WTC11 (cell line): Measurements from ENCODE around the gene CGB7. TPM values are rescaled to one million over a fixed set of nuclear protein-coding genes. Genes with fewer than 3 reads are reported as not detected.
A peak's percentile ranks its signal among the peaks of the same experiment; 100 is the strongest.

Experiments
- ATAC-seq: fragments of 200-7000 bp; cut with Tn5 transposase; 2 replicates; pipeline ENCODE4 v1.10.0; 2021; ENCODE audit warnings: mild to moderate bottlenecking, moderate library complexity
- Bru-seq: library from RNA; stranded (reverse); fragments of 400-500 nt; gene quantifications from one replicate; lab custom pipeline; 2021; lab: Mats Ljungman, UMichigan
- CTCF ChIA-PET: fragments of 300-600 bp; sonication (Branson Sonifier 250); formaldehyde crosslinking; loops from one replicate; lab custom pipeline; 2021; ENCODE audit warnings: antibody characterized with exemption; lab: Charles Lee
- POLR2A ChIA-PET: fragments of 350-600 bp; sonication (Branson Sonifier 250); formaldehyde crosslinking; loops from one replicate; lab custom pipeline; 2021; ENCODE audit warnings: antibody characterized with exemption; lab: Charles Lee
- DNase-seq: peaks from one replicate; pipeline ENCODE4 v3.0.0; 2021; ENCODE audit warnings: low spot score
- H3K27ac Mint-ChIP-seq: 2 replicates; pipeline ENCODE4 v1.8.0; 2021; ENCODE audit warnings: mixed read lengths
- H3K27me3 Mint-ChIP-seq: 2 replicates; pipeline ENCODE4 v1.8.0; 2021; ENCODE audit warnings: low read depth, mild to moderate bottlenecking, moderate library complexity, mixed read lengths
- H3K36me3 Mint-ChIP-seq: 2 replicates; pipeline ENCODE4 v1.8.0; 2021; ENCODE audit warnings: mixed read lengths
- H3K4me1 Mint-ChIP-seq: 2 replicates; pipeline ENCODE4 v1.8.0; 2022; ENCODE audit warnings: mixed read lengths
- H3K4me3 Mint-ChIP-seq: 2 replicates; pipeline ENCODE4 v1.8.0; 2021; ENCODE audit warnings: mild to moderate bottlenecking, moderate library complexity, mixed read lengths
- H3K9me3 Mint-ChIP-seq: 2 replicates; pipeline ENCODE4 v1.8.0; 2021; ENCODE audit warnings: mixed read lengths
- GRHL2 ChIP-seq: fragments of 250-450 bp; sonication (Bioruptor Pico); IDR thresholded peaks from 2 replicates; pipeline ENCODE4 v1.8.0; 2022; ENCODE audit warnings: mild to moderate bottlenecking, moderate library complexity; ENCODE audit not compliant: insufficient replicate concordance, severe bottlenecking
- SP1 ChIP-seq: sonication (generic); formaldehyde crosslinking; conservative IDR thresholded peaks from 2 replicates; pipeline ENCODE4 v1.8.1; 2022; ENCODE audit warnings: missing genetic modification reagents
- long read RNA-seq, 3 experiments: library from RNA in 1 of 3; library from capped mRNA in 1 of 3; library from polyadenylated mRNA in 1 of 3; unstranded in 2 of 3; stranded (forward) in 1 of 3; transcript quantifications; one replicate each; pipeline ENCODE4 v2.0.0, GENCODE V29; 2021
- total RNA-seq: library from RNA; stranded (reverse); gene quantifications from 3 replicates; pipeline ENCODE4 v1.2.3, GENCODE V29; 2021
- TF ChIP-seq, protein P1 (sequence below): sonication (generic); formaldehyde crosslinking; IDR thresholded peaks from 2 replicates; pipeline ENCODE4 v1.8.0; 2022; ENCODE audit warnings: mild to moderate bottlenecking, missing genetic modification reagents
- TF ChIP-seq, protein P2 (sequence below): fragments of 250-450 bp; sonication (Bioruptor Pico); IDR thresholded peaks from 2 replicates; pipeline ENCODE4 v1.9.0; 2021; ENCODE audit warnings: moderate library complexity, mild to moderate bottlenecking, inconsistent platforms, borderline replicate concordance
- TF ChIP-seq, protein P3 (sequence below): sonication (generic); formaldehyde crosslinking; IDR thresholded peaks from 2 replicates; pipeline ENCODE4 v1.8.1; 2023; ENCODE audit warnings: mild to moderate bottlenecking, moderate library complexity, missing genetic modification reagents
- TF ChIP-seq, protein P4 (sequence below): fragments of 200-600 bp; IDR thresholded peaks from 2 replicates; pipeline ENCODE4 v1.8.0; 2022; ENCODE audit warnings: antibody characterized with exemption
- TF ChIP-seq, protein P5 (sequence below): sonication (generic); formaldehyde crosslinking; IDR thresholded peaks from 2 replicates; pipeline ENCODE4 v1.8.1; 2022; ENCODE audit warnings: low read depth, mild to moderate bottlenecking, moderate library complexity, missing genetic modification reagents, borderline replicate concordance
- TF ChIP-seq, protein P6 (sequence below): sonication (generic); formaldehyde crosslinking; IDR thresholded peaks from 2 replicates; pipeline ENCODE4 v1.8.0; 2023; ENCODE audit warnings: mild to moderate bottlenecking, missing genetic modification reagents

Gene CGB7
- 1.6 to 2.9 TPM (median 2.7 TPM) in 3 replicates for total RNA-seq
- percentile 21 among the genes with signal in this experiment for Bru-seq, nascent RNA
- long read RNA-seq, experiment 1, partial matches to known transcripts = 0 of 2 reads
- long read RNA-seq, experiment 1, other reads (novel, unspliced or antisense) = 0 of 2 reads
- long read RNA-seq, experiment 2, partial matches to known transcripts = 0 of 1 reads
- long read RNA-seq, experiment 2, other reads (novel, unspliced or antisense) = 1 of 1 reads
- long read RNA-seq, experiment 3 = 0 reads

DNA sequence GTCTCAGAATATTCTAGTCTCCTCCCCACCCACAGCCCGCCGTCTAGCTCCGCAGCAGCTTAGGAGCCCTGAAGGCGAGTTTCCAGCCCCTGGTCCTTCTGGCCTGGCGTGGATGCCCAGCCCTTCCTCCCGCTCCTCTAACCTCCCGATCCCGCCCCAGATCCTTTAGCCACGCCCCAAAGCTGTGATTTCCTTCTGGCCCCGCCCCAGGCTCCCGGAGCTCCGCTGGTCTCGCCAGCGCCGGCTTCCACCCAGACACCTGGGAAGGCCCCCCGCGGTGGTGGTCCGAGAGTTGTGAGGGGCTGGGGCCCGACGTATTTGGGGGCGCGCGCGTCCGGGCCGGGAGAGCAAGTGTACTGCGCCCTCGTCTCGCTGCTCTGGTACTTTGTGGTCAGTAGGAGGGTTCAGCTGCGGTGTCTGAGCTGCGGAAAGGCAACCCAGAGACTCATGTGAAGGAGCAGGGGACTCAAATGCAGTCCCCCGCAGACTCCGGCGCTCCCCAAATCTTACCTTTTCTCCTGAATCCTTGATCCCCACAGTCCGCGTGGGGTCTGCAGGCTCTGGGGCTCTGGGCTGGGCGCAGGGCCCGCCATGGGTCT is at the start of gene CGB7:
Gene CGB7 (minus strand): TSS at position 114 of the 599 bp plus-strand sequence. CDS start 2,374 bp downstream, outside the sequence.
- Mint-ChIP-seq H3K36me3 (no peaks in the 10 kb centered on the region), H3K27ac (no peak within 1 kb of the TSS), H3K4me3 (peak within 1 kb of the TSS; percentile 71), H3K4me1 (peaks cover 14% of the 10 kb centered on the region), H3K9me3 (no peaks in the 10 kb centered on the region), H3K27me3 (peaks cover 81% of the 10 kb centered on the region)
- POLR2A ChIA-PET = interaction anchor here (1.1 to 1.2 kb wide), 2 partner anchors 9 to 40 kb away, joined by 3 to 4 read pairs; no protein-coding TSS in a partner anchor
- TF ChIP-seq, protein P1, sequence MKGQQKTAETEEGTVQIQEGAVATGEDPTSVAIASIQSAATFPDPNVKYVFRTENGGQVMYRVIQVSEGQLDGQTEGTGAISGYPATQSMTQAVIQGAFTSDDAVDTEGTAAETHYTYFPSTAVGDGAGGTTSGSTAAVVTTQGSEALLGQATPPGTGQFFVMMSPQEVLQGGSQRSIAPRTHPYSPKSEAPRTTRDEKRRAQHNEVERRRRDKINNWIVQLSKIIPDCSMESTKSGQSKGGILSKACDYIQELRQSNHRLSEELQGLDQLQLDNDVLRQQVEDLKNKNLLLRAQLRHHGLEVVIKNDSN = no peak
- TF ChIP-seq SP1 (CRISPR knock-in tag) = 0 out of 2 replicates have a peak, but pooled peaks have one; percentile 43
- peak; percentile 86 for DNase-seq
- CTCF ChIA-PET = interaction anchor here (0.6 to 3.5 kb wide), 16 partner anchors 7 to 489 kb away, joined by 3 to 33 read pairs (median 6); partner anchors contain the start of genes CGB2, GYS1, KCNA7 and NTF4
- ATAC-seq = peak; percentile 57

DNA sequence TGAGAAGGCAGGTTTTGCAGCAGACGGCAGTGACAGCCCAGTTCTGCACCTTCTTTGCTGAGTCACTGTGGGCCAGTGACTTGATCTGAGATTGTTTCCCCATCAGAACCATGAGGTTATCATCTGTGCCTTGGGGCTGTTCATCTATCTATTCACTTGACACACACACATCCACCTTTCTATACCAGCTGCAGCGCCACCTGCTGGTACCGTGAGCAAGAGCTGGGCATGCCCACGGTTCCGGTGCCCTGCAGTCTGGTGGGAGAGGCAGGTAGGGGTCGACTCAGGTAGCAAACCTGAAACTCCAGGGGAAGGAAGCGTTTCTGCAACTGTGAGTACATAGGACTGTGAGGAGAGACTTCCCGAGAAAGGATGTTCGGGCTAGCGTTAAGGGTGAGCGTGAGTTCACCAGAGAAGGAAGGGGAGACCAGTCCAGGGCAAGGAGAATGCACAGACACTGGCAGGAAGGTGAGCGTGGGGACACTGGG is 49.1 kb upstream of the CGB7 start:
- TF ChIP-seq, protein P2, sequence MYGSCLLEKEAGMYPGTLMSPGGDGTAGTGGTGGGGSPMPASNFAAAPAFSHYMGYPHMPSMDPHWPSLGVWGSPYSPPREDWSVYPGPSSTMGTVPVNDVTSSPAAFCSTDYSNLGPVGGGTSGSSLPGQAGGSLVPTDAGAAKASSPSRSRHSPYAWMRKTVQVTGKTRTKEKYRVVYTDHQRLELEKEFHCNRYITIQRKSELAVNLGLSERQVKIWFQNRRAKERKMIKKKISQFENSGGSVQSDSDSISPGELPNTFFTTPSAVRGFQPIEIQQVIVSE = no peak
- TF ChIP-seq, protein P3, sequence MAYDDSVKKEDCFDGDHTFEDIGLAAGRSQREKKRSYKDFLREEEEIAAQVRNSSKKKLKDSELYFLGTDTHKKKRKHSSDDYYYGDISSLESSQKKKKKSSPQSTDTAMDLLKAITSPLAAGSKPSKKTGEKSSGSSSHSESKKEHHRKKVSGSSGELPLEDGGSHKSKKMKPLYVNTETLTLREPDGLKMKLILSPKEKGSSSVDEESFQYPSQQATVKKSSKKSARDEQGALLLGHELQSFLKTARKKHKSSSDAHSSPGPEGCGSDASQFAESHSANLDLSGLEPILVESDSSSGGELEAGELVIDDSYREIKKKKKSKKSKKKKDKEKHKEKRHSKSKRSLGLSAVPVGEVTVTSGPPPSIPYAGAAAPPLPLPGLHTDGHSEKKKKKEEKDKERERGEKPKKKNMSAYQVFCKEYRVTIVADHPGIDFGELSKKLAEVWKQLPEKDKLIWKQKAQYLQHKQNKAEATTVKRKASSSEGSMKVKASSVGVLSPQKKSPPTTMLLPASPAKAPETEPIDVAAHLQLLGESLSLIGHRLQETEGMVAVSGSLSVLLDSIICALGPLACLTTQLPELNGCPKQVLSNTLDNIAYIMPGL (CRISPR knock-in tag) = peak; percentile 40; the same call in 1 of the 2 replicates
- TF ChIP-seq, protein P4, sequence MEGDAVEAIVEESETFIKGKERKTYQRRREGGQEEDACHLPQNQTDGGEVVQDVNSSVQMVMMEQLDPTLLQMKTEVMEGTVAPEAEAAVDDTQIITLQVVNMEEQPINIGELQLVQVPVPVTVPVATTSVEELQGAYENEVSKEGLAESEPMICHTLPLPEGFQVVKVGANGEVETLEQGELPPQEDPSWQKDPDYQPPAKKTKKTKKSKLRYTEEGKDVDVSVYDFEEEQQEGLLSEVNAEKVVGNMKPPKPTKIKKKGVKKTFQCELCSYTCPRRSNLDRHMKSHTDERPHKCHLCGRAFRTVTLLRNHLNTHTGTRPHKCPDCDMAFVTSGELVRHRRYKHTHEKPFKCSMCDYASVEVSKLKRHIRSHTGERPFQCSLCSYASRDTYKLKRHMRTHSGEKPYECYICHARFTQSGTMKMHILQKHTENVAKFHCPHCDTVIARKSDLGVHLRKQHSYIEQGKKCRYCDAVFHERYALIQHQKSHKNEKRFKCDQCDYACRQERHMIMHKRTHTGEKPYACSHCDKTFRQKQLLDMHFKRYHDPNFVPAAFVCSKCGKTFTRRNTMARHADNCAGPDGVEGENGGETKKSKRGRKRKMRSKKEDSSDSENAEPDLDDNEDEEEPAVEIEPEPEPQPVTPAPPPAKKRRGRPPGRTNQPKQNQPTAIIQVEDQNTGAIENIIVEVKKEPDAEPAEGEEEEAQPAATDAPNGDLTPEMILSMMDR = peak; percentile 78
- ChIA-PET CTCF (interaction anchor here (0.6 to 2.8 kb wide), 25 partner anchors 8 to 136 kb away, joined by 3 to 62 read pairs (median 6); partner anchors contain the start of genes CGB2, CGB7, GYS1 and LIN7B), POLR2A (interaction anchor here (0.5 to 1.0 kb wide), 3 partner anchors 11 to 75 kb away, joined by 3 to 5 read pairs (median 4); no protein-coding TSS in a partner anchor)
- DNase-seq (peak; percentile 83), ATAC-seq (peak; percentile 80)
- Mint-ChIP-seq H3K27ac (peak overlapping the region; percentile 95), H3K36me3 (peaks cover 39% of the 10 kb centered on the region), H3K9me3 (no peaks in the 10 kb centered on the region), H3K27me3 (no peaks in the 10 kb centered on the region), H3K4me3 (peak overlapping the region; percentile 7; the same call in 1 of the 2 replicates), H3K4me1 (peaks cover 13% of the 10 kb centered on the region)

DNA sequence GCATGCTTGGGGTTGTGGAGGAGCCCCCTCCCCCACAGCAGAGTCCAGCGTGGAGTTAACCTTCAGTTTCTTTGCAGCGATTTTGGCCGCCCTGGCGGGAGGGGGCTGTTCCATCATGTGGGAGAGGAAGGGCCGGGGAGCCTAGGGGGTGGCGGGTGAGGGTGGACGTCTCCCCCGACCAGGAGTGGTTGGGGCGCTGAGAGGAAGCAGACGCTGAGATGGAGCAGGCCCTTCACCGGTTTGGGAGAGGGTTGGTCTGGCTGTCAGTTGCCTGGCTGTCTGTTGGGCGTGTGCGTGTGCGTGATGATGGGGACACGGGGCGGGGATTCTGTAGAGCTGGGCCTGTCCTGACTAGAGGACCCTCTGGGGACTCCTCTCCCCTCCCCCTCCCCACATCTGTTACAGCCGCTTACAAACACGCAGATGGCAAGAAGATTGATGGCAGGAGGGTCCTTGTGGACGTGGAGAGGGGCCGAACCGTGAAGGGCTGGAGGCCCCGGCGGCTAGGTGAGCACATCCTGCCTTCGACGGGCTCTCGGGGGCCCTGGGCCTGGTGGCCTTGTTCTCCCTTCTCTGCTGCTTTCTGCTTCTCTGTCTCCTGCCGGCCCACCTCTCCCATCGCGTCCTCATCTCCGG is 46.8 kb upstream of the CGB7 start:
- Mint-ChIP-seq H3K27me3 (no peaks in the 10 kb centered on the region), H3K36me3 (peaks cover 57% of the 10 kb centered on the region), H3K4me3 (no peak overlapping the region), H3K4me1 (peaks cover 20% of the 10 kb centered on the region), H3K9me3 (no peaks in the 10 kb centered on the region), H3K27ac (peak overlapping the region; percentile 37; the same call in 1 of the 2 replicates)
- ChIA-PET POLR2A (no interaction called here), CTCF (interaction anchor here (0.6 to 2.8 kb wide), 5 partner anchors 9 to 105 kb away, joined by 3 to 30 read pairs (median 3); partner anchors contain the start of gene LIN7B)
- TF ChIP-seq, protein P5, sequence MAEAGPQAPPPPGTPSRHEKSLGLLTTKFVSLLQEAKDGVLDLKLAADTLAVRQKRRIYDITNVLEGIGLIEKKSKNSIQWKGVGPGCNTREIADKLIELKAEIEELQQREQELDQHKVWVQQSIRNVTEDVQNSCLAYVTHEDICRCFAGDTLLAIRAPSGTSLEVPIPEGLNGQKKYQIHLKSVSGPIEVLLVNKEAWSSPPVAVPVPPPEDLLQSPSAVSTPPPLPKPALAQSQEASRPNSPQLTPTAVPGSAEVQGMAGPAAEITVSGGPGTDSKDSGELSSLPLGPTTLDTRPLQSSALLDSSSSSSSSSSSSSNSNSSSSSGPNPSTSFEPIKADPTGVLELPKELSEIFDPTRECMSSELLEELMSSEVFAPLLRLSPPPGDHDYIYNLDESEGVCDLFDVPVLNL = no peak
- TF ChIP-seq GRHL2 (CRISPR knock-in tag) = no peak
- TF ChIP-seq, protein P6, sequence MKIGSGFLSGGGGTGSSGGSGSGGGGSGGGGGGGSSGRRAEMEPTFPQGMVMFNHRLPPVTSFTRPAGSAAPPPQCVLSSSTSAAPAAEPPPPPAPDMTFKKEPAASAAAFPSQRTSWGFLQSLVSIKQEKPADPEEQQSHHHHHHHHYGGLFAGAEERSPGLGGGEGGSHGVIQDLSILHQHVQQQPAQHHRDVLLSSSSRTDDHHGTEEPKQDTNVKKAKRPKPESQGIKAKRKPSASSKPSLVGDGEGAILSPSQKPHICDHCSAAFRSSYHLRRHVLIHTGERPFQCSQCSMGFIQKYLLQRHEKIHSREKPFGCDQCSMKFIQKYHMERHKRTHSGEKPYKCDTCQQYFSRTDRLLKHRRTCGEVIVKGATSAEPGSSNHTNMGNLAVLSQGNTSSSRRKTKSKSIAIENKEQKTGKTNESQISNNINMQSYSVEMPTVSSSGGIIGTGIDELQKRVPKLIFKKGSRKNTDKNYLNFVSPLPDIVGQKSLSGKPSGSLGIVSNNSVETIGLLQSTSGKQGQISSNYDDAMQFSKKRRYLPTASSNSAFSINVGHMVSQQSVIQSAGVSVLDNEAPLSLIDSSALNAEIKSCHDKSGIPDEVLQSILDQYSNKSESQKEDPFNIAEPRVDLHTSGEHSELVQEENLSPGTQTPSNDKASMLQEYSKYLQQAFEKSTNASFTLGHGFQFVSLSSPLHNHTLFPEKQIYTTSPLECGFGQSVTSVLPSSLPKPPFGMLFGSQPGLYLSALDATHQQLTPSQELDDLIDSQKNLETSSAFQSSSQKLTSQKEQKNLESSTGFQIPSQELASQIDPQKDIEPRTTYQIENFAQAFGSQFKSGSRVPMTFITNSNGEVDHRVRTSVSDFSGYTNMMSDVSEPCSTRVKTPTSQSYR (CRISPR knock-in tag) = no peak
- ATAC-seq (no peak), DNase-seq (no peak)
